Cardiac muscle cell (in vitro differentiated cells and primary cell): Measurements from ENCODE around the gene POLR1E. TPM values are rescaled to one million over a fixed set of nuclear protein-coding genes. Genes with fewer than 3 reads are reported as not detected.
"Not testable (repeated sequence)": the region's sequence is repeated elsewhere in the genome, so short reads cannot be mapped to it uniquely, and the experiment has no call there.

Experiments
- DNase-seq, 2 donors: peaks; one replicate each; pipeline versions ENCODE4 v3.0.0 to v3.0.0-alpha.2; 2010 to 2017; ENCODE audit warnings: low read depth in 1 of 2, low spot score in 1 of 2
- H3K27ac ChIP-seq: fragments of 200-600 bp; sonication (generic); 2 replicates; pipeline ENCODE4 v1.5.1; 2016
- H3K27me3 ChIP-seq: fragments of 200-600 bp; sonication (generic); 2 replicates; pipeline ENCODE4 v1.6.0; 2016; ENCODE audit warnings: control low read depth
- H3K36me3 ChIP-seq: fragments of 200-600 bp; sonication (generic); 2 replicates; pipeline ENCODE4 v1.5.1; 2016; ENCODE audit warnings: control low read depth
- H3K4me1 ChIP-seq: fragments of 200-600 bp; sonication (generic); 2 replicates; pipeline ENCODE4 v1.8.1; 2017; ENCODE audit warnings: low read depth, mild to moderate bottlenecking, mixed run types
- H3K4me3 ChIP-seq: fragments of 200-600 bp; sonication (generic); 2 replicates; pipeline ENCODE4 v1.5.1; 2016; ENCODE audit warnings: mild to moderate bottlenecking
- H3K9me3 ChIP-seq: fragments of 200-600 bp; sonication (generic); 2 replicates; pipeline ENCODE4 v1.5.1; 2017; ENCODE audit warnings: low read depth, mild to moderate bottlenecking, control low read depth
- CTCF ChIP-seq: IDR thresholded peaks from 2 replicates; pipeline ENCODE4 v1.5.1; 2012; ENCODE audit warnings: low read depth, mild to moderate bottlenecking, low read length
- polyA plus RNA-seq: library from polyadenylated mRNA; unstranded; fragments of >200 nt; fragmentation: Nextera tagmentation; extraction: Ambion mirVana; gene quantifications from 2 replicates; pipeline ENCODE4 v1.2.1, GENCODE V29; 2016
- total RNA-seq: library from RNA; depleted of rRNA; stranded (reverse); fragments of >200 nt; gene quantifications from 2 replicates; pipeline ENCODE4 v1.2.3, GENCODE V29; 2016

Gene POLR1E
- total and polyA plus RNA-seq, 2 experiments from 2014 or later = 7.6 to 18.2 TPM

DNA sequence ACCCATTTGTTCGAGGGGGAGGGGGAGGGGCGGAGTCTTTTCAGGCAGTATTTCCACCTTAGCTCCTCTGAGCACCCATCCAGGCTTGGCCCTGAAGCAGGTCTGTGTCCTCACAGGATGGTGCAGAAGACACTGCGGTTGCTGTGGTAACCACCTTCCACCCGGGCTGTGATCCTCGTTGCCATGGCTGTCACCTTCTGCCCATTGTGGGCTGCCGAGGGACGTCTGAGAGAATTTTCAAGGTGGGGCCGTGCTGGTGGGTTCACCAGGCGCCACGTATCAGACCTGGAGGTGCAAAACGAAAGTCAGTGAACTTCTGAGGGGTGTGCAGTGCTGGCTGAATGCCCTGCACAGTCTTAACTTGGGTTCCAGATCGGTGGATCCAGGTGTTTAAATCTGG, 26.7 kb downstream of the POLR1E start:
- Histone ChIP-seq H3K9me3 (no peaks in the 10 kb centered on the region), H3K4me3 (no peak overlapping the region), H3K4me1 (no peaks in the 10 kb centered on the region), H3K27ac (no peak overlapping the region), H3K27me3 (no peaks in the 10 kb centered on the region), H3K36me3 (no peaks in the 10 kb centered on the region)
- DNase-seq = no peak
- TF ChIP-seq CTCF = no peak

GRCh38 chr9:37514415-37514814, 28.7 kb downstream of the POLR1E start:
- not testable (repeated sequence) for H3K27me3 ChIP-seq, DNase-seq, H3K4me3 ChIP-seq, H3K36me3 ChIP-seq, H3K9me3 ChIP-seq, H3K27ac ChIP-seq, H3K4me1 ChIP-seq

DNA sequence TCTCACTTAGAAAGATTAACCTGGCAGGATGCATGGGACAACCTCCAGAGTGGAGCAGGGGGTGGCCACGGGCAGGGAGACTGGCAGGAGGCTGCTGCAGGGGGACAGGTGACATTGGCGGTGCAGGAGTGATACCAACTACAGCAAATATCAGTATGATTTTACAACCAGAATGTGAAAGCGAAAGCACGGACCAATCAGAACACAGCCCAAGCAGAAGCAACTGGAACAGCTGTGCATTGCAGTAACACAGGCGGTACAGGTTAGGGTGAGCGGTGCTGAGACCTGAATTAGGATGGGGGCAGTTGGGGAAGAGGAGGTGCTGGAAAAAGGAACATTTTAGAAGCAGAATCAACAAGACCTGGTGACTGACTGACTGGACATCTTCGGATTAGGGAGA, 29.3 kb downstream of the POLR1E start:
- H3K36me3 ChIP-seq = peaks cover 4% of the 10 kb centered on the region
- no peaks in the 10 kb centered on the region for H3K4me1 ChIP-seq
- TF ChIP-seq CTCF = no peak
- no peaks in the 10 kb centered on the region for H3K27me3 ChIP-seq
- H3K27ac ChIP-seq = no peak overlapping the region
- DNase-seq = no peak
- no peak overlapping the region for H3K4me3 ChIP-seq
- H3K9me3 ChIP-seq = no peaks in the 10 kb centered on the region

DNA sequence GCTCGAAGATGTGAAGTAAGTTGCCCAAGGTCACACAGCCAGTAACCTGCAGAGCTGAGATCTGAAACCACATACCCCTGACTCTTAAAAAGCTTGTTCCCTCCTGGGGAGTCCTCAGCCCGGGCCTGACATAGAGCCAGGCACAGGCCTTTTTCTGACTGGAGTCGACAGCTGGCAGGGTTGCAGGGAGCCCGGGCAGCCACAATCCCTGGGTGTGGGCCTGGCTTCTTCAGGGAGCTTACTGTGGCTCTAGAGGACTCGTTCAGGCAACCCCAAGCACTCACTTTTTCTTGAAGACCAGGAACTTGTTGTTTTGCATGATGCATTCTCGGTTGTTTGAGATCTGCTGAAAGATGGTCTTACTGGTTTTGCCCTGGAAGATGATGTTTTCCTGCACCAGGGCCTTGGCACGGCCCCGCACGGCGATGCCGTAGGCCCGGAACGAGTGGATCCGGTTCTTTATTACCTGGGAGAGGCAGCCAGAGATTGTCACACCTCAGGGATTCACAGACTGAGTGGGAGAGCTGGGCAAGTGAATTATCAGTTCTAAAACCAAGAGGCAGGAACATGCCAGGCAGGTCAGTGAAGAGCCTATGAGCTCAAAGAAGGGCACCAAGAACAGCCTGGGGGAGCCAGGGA, 30.0 kb downstream of the POLR1E start:
- Histone ChIP-seq H3K36me3 (peaks cover 4% of the 10 kb centered on the region), H3K4me3 (no peak overlapping the region), H3K27me3 (no peaks in the 10 kb centered on the region), H3K27ac (no peak overlapping the region), H3K4me1 (no peaks in the 10 kb centered on the region), H3K9me3 (no peaks in the 10 kb centered on the region)
- TF ChIP-seq CTCF = no peak
- DNase-seq = no peak

GRCh38 chr9:37517923-37518322, 32.2 kb downstream of the POLR1E start:
- no peaks in the 10 kb centered on the region for H3K9me3 ChIP-seq
- no peak for TF ChIP-seq CTCF
- DNase-seq = no peak
- no peaks in the 10 kb centered on the region for H3K27me3 ChIP-seq
- peaks cover 15% of the 10 kb centered on the region for H3K36me3 ChIP-seq
- no peak overlapping the region for H3K27ac ChIP-seq
- no peaks in the 10 kb centered on the region for H3K4me1 ChIP-seq
- no peak overlapping the region for H3K4me3 ChIP-seq

- Histone ChIP-seq H3K27me3 (no peaks in the 10 kb centered on the region), H3K27ac (no peak overlapping the region), H3K4me1 (no peaks in the 10 kb centered on the region), H3K36me3 (peaks cover 30% of the 10 kb centered on the region), H3K4me3 (no peak overlapping the region), H3K9me3 (no peaks in the 10 kb centered on the region)
- DNase-seq = no peak
- no peak for TF ChIP-seq CTCF
These were observed 34.9 kb downstream of the POLR1E start for GRCh38 chr9:37520641-37521040.
